ENCODE data around the gene KIF1A. TPM values are rescaled to one million over a fixed set of nuclear protein-coding genes. Genes with fewer than 3 reads are reported as not detected.

KIF1A gene
- total RNA-seq, 1 donor from 2014 or later, result 48.9 TPM

DNA sequence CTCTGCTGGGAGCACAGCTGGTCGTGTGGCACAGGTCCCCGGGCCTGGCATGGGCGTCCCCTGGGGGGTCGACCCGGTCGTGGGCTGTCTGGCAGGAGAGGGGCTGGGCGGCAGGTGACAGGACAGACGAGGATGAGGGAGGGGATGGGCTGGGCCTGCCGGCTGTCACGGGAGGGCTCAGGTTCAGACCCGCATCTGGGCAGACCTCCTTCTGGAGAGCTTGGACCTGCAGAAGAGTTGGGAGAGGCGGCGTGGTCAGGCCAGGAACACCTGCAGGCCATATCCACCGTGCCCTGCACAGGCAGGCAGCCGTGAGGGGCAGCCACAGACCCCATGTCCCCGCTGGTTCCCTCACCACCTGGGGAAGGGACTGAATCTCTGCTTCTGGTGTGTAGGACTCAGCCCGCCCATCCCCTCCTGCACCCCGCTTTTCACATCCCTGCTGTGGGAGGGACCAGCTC lies 102.8 kb downstream of the KIF1A start:
- H3K9me3 Mint-ChIP-seq, result no peaks in the 10 kb centered on the region
- H3K4me3 Mint-ChIP-seq, result no peak overlapping the region
- no peak for DNase-seq (ENCODE audit: low spot score in 2 of 2, unreplicated experiment in 2 of 2)
- H3K36me3 Mint-ChIP-seq, result no peaks in the 10 kb centered on the region
- H3K27me3 Mint-ChIP-seq (ENCODE audit: low read depth), result no peaks in the 10 kb centered on the region
- no peaks in the 10 kb centered on the region for H3K4me1 Mint-ChIP-seq
- no peak overlapping the region for H3K27ac Mint-ChIP-seq
- TF ChIP-seq CTCF (IDR thresholded peaks at IDR 0.05; ENCODE audit: unreplicated experiment), result no peak

DNA sequence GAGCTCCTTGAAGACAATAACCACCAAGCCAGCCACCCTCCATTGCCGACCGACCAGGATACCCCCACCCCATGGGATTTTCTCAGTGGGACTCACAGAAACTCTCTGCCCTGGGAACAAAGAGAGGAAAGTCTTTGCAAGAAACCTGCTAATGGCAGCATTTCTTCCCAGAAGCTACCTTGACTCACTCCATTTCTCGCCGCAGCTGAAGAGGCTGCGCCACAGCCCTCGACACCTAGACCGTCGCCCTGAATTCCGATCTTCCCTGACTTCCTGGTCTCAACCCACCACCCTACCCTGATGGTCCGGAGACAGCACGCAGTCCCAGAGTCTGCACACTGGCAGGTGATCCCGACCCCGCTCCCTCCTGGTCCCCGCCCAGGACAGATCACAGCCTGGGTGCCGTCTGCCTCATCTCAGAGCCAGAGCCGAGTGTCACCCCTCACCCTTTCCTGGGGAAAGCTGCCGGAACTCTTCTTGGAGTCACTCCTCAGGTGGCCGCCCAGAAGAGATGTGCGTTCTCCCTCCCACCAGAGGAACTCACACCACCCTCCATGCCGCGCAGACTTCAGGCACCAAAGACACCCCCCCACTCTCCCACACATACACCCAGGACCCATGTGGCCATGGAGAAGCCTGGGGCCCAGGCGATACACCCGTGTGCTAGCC lies 103.8 kb downstream of the KIF1A start:
- DNase-seq (ENCODE audit: low spot score in 2 of 2, unreplicated experiment in 2 of 2), result no peak
- no peaks in the 10 kb centered on the region for H3K9me3 Mint-ChIP-seq
- H3K36me3 Mint-ChIP-seq, result no peaks in the 10 kb centered on the region
- H3K4me3 Mint-ChIP-seq, result no peak overlapping the region
- TF ChIP-seq CTCF (IDR thresholded peaks at IDR 0.05; ENCODE audit: unreplicated experiment), result no peak
- H3K27ac Mint-ChIP-seq, result no peak overlapping the region
- H3K4me1 Mint-ChIP-seq, result no peaks in the 10 kb centered on the region
- no peaks in the 10 kb centered on the region for H3K27me3 Mint-ChIP-seq (ENCODE audit: low read depth)

GRCh38 chr2:240714747-240715725 lies 105.0 kb downstream of the KIF1A start:
- DNase-seq (ENCODE audit: low spot score in 2 of 2, unreplicated experiment in 2 of 2), result no peak
- H3K27me3 Mint-ChIP-seq (ENCODE audit: low read depth), result no peaks in the 10 kb centered on the region
- H3K4me1 Mint-ChIP-seq, result no peaks in the 10 kb centered on the region
- no peak for TF ChIP-seq CTCF (IDR thresholded peaks at IDR 0.05; ENCODE audit: unreplicated experiment)
- H3K36me3 Mint-ChIP-seq, result no peaks in the 10 kb centered on the region
- H3K4me3 Mint-ChIP-seq, result no peak overlapping the region
- no peak overlapping the region for H3K27ac Mint-ChIP-seq
- H3K9me3 Mint-ChIP-seq, result no peaks in the 10 kb centered on the region

DNA sequence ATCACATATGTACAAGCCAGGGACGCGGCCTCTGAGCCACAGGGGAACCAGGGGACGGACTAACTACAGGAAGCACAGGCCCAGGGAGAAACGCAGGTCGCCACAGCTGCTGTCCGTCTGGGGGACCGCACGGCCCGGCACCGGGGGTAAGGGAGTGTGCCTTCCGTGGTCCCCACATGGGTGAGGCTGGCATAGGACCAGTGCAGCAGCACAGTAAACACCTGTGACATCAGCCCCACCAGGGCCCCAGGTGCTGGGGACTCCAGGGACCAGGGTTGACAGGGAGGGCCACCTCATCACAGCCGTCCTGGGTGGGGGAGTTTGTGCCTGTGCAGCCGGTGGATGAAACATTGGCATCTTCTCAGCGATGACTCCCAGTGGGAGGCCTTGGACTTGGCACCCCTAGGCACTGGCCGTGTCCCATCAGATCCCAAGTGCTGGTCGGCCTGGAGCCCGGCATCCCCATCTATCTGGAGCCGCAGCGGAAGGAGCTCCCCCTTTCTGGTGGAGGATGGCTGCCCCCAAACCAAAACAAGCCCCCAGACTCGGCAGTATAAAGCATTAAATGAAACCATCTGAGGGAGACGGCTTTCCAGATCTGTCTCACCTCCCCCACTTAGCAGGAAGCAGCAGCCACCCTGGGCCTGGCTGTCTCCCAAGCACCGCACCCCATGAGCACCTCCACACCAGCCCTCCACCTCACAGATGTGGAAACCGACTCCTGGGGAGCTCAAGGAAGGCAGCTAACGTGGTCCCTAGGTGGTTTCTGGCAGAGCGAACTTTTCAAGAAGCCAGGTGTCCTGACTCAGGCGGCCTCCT lies 105.9 kb downstream of the KIF1A start:
- DNase-seq (ENCODE audit: low spot score in 2 of 2, unreplicated experiment in 2 of 2), result no peak
- Mint-ChIP-seq H3K36me3 (no peaks in the 10 kb centered on the region), H3K4me1 (no peaks in the 10 kb centered on the region), H3K27me3 (ENCODE audit: low read depth) (no peaks in the 10 kb centered on the region), H3K4me3 (no peak overlapping the region), H3K9me3 (no peaks in the 10 kb centered on the region), H3K27ac (no peak overlapping the region)
- TF ChIP-seq CTCF (IDR thresholded peaks at IDR 0.05; ENCODE audit: unreplicated experiment), result no peak

All from mesothelial cell of epicardium (in vitro differentiated cells).